GM21390 (cell line): ENCODE measurements around the gene LSM4.
"Not testable (repeated sequence)": the region's sequence is repeated elsewhere in the genome, so short reads cannot be mapped to it uniquely, and the experiment has no call there.

ENCODE experiments used
- ATAC-seq: cut with Tn5 transposase; IDR thresholded peaks from one replicate; pipeline ENCODE4 v1.9.1; 2021; ENCODE audit not compliant: unreplicated experiment

The LSM4 gene

GRCh38 chr19:18322759-18323460 is at the start of gene LSM4:
Gene LSM4, minus strand, starts transcription at chr19:18323076. Its CDS starts 56 bp downstream, at chr19:18323020.
- peak; percentile 83 for ATAC-seq

GRCh38 chr19:18368504-18369222 is 45.8 kb upstream of the LSM4 start:
- ATAC-seq = no peak

- ATAC-seq = no peak
These were observed 43.2 kb upstream of the LSM4 start for GRCh38 chr19:18366021-18366435.

- ATAC-seq = no peak
These were observed 42.1 kb upstream of the LSM4 start for GRCh38 chr19:18364826-18365528.

GRCh38 chr19:18364277-18364825 is 41.5 kb upstream of the LSM4 start:
- not testable (repeated sequence) for ATAC-seq

- ATAC-seq = no peak
These were observed 40.9 kb upstream of the LSM4 start for GRCh38 chr19:18363787-18364186.

- no peak for ATAC-seq
These were observed 40.2 kb upstream of the LSM4 start for GRCh38 chr19:18362934-18363542.

GRCh38 chr19:18361646-18362045 is 38.8 kb upstream of the LSM4 start:
- ATAC-seq = no peak

GRCh38 chr19:18357041-18357440 is 34.2 kb upstream of the LSM4 start:
- ATAC-seq = no peak

GRCh38 chr19:18354743-18355142 is 31.9 kb upstream of the LSM4 start:
- ATAC-seq = not testable (repeated sequence)

GRCh38 chr19:18353378-18354005 is 30.6 kb upstream of the LSM4 start:
- no peak for ATAC-seq

GRCh38 chr19:18351544-18351943 is 28.7 kb upstream of the LSM4 start:
- ATAC-seq = no peak

GRCh38 chr19:18350490-18350889 is 27.6 kb upstream of the LSM4 start:
- ATAC-seq = no peak

GRCh38 chr19:18349524-18350128 is 26.8 kb upstream of the LSM4 start:
- no peak for ATAC-seq

- ATAC-seq = not testable (repeated sequence)
These were observed 26.0 kb upstream of the LSM4 start for GRCh38 chr19:18348818-18349339.

- ATAC-seq = no peak
These were observed 25.3 kb upstream of the LSM4 start for GRCh38 chr19:18348171-18348570.

- ATAC-seq = no peak
These were observed 23.2 kb upstream of the LSM4 start for GRCh38 chr19:18346091-18346490.

- ATAC-seq = no peak
These were observed 22.4 kb upstream of the LSM4 start for GRCh38 chr19:18345296-18345695.

- ATAC-seq = no peak
These were observed 21.7 kb upstream of the LSM4 start for GRCh38 chr19:18344582-18344950.

GRCh38 chr19:18342090-18342632 is 19.3 kb upstream of the LSM4 start:
- no peak for ATAC-seq
